ENCODE measurements around the gene CFAP45. TPM values are rescaled to one million over a fixed set of nuclear protein-coding genes. Genes with fewer than 3 reads are reported as not detected.

The CFAP45 gene
- total RNA-seq, 1 experiment from 2014 or later = 0.48 TPM

DNA sequence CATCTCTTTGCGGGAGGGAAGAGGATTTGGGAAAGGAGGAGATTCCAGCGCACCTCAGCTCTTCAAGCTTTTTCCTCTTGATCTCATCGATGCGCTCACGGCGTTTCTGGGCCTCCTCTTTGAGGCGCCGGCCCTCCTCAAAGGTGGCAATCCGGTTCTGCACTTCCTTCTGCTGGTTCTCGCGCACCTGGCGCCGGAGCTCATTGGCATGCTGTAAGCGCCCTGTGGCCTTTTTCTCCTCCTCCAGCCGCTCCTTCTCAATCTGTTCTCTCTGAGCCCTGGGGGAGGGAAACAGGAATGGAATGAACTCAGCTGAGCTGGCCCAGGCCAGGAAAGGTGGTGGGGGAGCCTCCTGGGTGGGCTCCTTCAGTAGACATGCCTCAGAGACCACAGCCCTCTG lies 27.1 kb downstream of the CFAP45 start:
- no peak for DNase-seq (ENCODE audit: low spot score)
- POLR2A ChIA-PET = no interaction called here

DNA sequence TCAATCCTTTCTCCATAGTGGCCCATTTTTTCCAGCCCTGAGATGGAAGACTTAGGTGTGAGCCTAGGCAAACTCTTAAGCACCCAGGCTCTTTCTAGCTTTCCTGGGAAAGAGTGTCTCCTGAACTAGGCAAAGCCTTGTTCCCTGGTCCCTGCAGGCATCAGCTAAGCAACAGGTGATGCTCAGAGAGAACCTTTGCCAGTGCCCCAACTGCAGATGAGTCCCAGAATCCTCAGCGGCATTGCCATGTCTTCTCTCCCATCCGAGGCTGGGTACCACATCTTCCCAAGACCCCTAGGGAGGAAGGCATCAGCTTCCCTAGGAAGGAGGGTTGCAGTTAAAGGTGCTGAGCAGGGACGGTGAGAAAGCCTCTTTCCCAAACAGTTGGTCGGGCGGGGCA lies 29.3 kb downstream of the CFAP45 start:
- H3K4me3 Mint-ChIP-seq = no peak overlapping the region
- DNase-seq (ENCODE audit: low spot score) (no peak), ATAC-seq (no peak)
- peaks cover 4% of the 10 kb centered on the region for H3K4me1 Mint-ChIP-seq
- H3K9me3 Mint-ChIP-seq = no peaks in the 10 kb centered on the region
- no peaks in the 10 kb centered on the region for H3K36me3 Mint-ChIP-seq
- CTCF ChIA-PET = interaction anchor here (1.3 to 3.4 kb wide), 3 partner anchors 22 to 72 kb away, joined by 3 to 14 read pairs (median 9); no protein-coding TSS in a partner anchor
- H3K27me3 Mint-ChIP-seq (ENCODE audit: low read depth) = peaks cover 2% of the 10 kb centered on the region; the same call in 1 of the 2 replicates
- H3K27ac Mint-ChIP-seq = no peak overlapping the region
- POLR2A ChIA-PET = no interaction called here
- TF ChIP-seq, protein P1, sequence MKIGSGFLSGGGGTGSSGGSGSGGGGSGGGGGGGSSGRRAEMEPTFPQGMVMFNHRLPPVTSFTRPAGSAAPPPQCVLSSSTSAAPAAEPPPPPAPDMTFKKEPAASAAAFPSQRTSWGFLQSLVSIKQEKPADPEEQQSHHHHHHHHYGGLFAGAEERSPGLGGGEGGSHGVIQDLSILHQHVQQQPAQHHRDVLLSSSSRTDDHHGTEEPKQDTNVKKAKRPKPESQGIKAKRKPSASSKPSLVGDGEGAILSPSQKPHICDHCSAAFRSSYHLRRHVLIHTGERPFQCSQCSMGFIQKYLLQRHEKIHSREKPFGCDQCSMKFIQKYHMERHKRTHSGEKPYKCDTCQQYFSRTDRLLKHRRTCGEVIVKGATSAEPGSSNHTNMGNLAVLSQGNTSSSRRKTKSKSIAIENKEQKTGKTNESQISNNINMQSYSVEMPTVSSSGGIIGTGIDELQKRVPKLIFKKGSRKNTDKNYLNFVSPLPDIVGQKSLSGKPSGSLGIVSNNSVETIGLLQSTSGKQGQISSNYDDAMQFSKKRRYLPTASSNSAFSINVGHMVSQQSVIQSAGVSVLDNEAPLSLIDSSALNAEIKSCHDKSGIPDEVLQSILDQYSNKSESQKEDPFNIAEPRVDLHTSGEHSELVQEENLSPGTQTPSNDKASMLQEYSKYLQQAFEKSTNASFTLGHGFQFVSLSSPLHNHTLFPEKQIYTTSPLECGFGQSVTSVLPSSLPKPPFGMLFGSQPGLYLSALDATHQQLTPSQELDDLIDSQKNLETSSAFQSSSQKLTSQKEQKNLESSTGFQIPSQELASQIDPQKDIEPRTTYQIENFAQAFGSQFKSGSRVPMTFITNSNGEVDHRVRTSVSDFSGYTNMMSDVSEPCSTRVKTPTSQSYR (CRISPR knock-in tag; IDR thresholded peaks at IDR 0.05) = no peak
- TF ChIP-seq, protein P2, sequence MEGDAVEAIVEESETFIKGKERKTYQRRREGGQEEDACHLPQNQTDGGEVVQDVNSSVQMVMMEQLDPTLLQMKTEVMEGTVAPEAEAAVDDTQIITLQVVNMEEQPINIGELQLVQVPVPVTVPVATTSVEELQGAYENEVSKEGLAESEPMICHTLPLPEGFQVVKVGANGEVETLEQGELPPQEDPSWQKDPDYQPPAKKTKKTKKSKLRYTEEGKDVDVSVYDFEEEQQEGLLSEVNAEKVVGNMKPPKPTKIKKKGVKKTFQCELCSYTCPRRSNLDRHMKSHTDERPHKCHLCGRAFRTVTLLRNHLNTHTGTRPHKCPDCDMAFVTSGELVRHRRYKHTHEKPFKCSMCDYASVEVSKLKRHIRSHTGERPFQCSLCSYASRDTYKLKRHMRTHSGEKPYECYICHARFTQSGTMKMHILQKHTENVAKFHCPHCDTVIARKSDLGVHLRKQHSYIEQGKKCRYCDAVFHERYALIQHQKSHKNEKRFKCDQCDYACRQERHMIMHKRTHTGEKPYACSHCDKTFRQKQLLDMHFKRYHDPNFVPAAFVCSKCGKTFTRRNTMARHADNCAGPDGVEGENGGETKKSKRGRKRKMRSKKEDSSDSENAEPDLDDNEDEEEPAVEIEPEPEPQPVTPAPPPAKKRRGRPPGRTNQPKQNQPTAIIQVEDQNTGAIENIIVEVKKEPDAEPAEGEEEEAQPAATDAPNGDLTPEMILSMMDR (IDR thresholded peaks at IDR 0.05) = no peak
- TF ChIP-seq ZNF121 (CRISPR knock-in tag; IDR thresholded peaks at IDR 0.05) (no peak), IRF2 (CRISPR knock-in tag; IDR thresholded peaks at IDR 0.05; ENCODE audit: borderline replicate concordance, low read depth) (no peak), ELF4 (CRISPR knock-in tag; IDR thresholded peaks at IDR 0.05; ENCODE audit: low read depth) (no peak), TP53 (CRISPR knock-in tag; IDR thresholded peaks at IDR 0.05) (no peak), FOXP1 (CRISPR knock-in tag; IDR thresholded peaks at IDR 0.05; ENCODE audit: borderline replicate concordance) (no peak), ESRRA (CRISPR knock-in tag; IDR thresholded peaks at IDR 0.05; ENCODE audit: borderline replicate concordance) (no peak), TCF7 (CRISPR knock-in tag; IDR thresholded peaks at IDR 0.05; ENCODE audit: low read depth) (no peak), ZNF423 (CRISPR knock-in tag; IDR thresholded peaks at IDR 0.05) (no peak)
- TF ChIP-seq, protein P3, sequence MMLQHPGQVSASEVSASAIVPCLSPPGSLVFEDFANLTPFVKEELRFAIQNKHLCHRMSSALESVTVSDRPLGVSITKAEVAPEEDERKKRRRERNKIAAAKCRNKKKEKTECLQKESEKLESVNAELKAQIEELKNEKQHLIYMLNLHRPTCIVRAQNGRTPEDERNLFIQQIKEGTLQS (CRISPR knock-in tag; conservative IDR thresholded peaks at IDR 0.05) = no peak
- TF ChIP-seq, protein P4, sequence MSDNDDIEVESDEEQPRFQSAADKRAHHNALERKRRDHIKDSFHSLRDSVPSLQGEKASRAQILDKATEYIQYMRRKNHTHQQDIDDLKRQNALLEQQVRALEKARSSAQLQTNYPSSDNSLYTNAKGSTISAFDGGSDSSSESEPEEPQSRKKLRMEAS (CRISPR knock-in tag; IDR thresholded peaks at IDR 0.05) = no peak
- TF ChIP-seq, protein P5, sequence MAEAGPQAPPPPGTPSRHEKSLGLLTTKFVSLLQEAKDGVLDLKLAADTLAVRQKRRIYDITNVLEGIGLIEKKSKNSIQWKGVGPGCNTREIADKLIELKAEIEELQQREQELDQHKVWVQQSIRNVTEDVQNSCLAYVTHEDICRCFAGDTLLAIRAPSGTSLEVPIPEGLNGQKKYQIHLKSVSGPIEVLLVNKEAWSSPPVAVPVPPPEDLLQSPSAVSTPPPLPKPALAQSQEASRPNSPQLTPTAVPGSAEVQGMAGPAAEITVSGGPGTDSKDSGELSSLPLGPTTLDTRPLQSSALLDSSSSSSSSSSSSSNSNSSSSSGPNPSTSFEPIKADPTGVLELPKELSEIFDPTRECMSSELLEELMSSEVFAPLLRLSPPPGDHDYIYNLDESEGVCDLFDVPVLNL (CRISPR knock-in tag; IDR thresholded peaks at IDR 0.05; ENCODE audit: borderline replicate concordance, low read depth) = no peak
- TF ChIP-seq, protein P6, sequence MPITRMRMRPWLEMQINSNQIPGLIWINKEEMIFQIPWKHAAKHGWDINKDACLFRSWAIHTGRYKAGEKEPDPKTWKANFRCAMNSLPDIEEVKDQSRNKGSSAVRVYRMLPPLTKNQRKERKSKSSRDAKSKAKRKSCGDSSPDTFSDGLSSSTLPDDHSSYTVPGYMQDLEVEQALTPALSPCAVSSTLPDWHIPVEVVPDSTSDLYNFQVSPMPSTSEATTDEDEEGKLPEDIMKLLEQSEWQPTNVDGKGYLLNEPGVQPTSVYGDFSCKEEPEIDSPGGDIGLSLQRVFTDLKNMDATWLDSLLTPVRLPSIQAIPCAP (CRISPR knock-in tag; IDR thresholded peaks at IDR 0.05) = no peak

More for the DNA sequence above, 27.1 kb downstream of the CFAP45 start:
- H3K27me3 Mint-ChIP-seq (ENCODE audit: low read depth) = peaks cover 2% of the 10 kb centered on the region; the same call in 1 of the 2 replicates
- CTCF ChIA-PET = interaction anchor here (0.6 to 3.4 kb wide), 12 partner anchors 9 to 135 kb away, joined by 3 to 15 read pairs (median 4); partner anchors contain the start of genes SLAMF8 and VSIG8
- no peaks in the 10 kb centered on the region for H3K36me3 Mint-ChIP-seq
- H3K9me3 Mint-ChIP-seq = no peaks in the 10 kb centered on the region
- no peak for ATAC-seq
- TF ChIP-seq, protein P7, sequence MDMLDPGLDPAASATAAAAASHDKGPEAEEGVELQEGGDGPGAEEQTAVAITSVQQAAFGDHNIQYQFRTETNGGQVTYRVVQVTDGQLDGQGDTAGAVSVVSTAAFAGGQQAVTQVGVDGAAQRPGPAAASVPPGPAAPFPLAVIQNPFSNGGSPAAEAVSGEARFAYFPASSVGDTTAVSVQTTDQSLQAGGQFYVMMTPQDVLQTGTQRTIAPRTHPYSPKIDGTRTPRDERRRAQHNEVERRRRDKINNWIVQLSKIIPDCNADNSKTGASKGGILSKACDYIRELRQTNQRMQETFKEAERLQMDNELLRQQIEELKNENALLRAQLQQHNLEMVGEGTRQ (CRISPR knock-in tag; IDR thresholded peaks at IDR 0.05) = no peak
- TF ChIP-seq FOXK1 (CRISPR knock-in tag; IDR thresholded peaks at IDR 0.05) (no peak), ATF1 (CRISPR knock-in tag; IDR thresholded peaks at IDR 0.05) (no peak), NR3C1 (CRISPR knock-in tag; conservative IDR thresholded peaks at IDR 0.05; ENCODE audit: low read depth) (no peak), GRHL2 (CRISPR knock-in tag; IDR thresholded peaks at IDR 0.05; ENCODE audit: insufficient replicate concordance, severe bottlenecking) (no peak), NFATC4 (CRISPR knock-in tag; IDR thresholded peaks at IDR 0.05) (no peak)
- TF ChIP-seq, protein P8, sequence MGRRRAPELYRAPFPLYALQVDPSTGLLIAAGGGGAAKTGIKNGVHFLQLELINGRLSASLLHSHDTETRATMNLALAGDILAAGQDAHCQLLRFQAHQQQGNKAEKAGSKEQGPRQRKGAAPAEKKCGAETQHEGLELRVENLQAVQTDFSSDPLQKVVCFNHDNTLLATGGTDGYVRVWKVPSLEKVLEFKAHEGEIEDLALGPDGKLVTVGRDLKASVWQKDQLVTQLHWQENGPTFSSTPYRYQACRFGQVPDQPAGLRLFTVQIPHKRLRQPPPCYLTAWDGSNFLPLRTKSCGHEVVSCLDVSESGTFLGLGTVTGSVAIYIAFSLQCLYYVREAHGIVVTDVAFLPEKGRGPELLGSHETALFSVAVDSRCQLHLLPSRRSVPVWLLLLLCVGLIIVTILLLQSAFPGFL (CRISPR knock-in tag; IDR thresholded peaks at IDR 0.05; ENCODE audit: borderline replicate concordance) = no peak
- TF ChIP-seq, protein P9, sequence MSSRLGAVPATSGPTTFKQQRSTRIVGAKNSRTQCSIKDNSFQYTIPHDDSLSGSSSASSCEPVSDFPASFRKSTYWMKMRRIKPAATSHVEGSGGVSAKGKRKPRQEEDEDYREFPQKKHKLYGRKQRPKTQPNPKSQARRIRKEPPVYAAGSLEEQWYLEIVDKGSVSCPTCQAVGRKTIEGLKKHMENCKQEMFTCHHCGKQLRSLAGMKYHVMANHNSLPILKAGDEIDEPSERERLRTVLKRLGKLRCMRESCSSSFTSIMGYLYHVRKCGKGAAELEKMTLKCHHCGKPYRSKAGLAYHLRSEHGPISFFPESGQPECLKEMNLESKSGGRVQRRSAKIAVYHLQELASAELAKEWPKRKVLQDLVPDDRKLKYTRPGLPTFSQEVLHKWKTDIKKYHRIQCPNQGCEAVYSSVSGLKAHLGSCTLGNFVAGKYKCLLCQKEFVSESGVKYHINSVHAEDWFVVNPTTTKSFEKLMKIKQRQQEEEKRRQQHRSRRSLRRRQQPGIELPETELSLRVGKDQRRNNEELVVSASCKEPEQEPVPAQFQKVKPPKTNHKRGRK (CRISPR knock-in tag; IDR thresholded peaks at IDR 0.05; ENCODE audit: borderline replicate concordance) = no peak
- TF ChIP-seq, protein P10, sequence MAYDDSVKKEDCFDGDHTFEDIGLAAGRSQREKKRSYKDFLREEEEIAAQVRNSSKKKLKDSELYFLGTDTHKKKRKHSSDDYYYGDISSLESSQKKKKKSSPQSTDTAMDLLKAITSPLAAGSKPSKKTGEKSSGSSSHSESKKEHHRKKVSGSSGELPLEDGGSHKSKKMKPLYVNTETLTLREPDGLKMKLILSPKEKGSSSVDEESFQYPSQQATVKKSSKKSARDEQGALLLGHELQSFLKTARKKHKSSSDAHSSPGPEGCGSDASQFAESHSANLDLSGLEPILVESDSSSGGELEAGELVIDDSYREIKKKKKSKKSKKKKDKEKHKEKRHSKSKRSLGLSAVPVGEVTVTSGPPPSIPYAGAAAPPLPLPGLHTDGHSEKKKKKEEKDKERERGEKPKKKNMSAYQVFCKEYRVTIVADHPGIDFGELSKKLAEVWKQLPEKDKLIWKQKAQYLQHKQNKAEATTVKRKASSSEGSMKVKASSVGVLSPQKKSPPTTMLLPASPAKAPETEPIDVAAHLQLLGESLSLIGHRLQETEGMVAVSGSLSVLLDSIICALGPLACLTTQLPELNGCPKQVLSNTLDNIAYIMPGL (CRISPR knock-in tag; IDR thresholded peaks at IDR 0.05) = no peak
- H3K4me1 Mint-ChIP-seq = peaks cover under 1% of the 10 kb centered on the region; the same call in 1 of the 2 replicates
- no peak overlapping the region for H3K27ac Mint-ChIP-seq
- no peak overlapping the region for H3K4me3 Mint-ChIP-seq
